Activated CD4-positive, alpha-beta T cell treated with anti-CD3 and anti-CD28 coated beads for 36 hours (primary cell): Measurements from ENCODE around the gene CCSER1. TPM values are rescaled to one million over a fixed set of nuclear protein-coding genes. Genes with fewer than 3 reads are reported as not detected.
"Not testable (repeated sequence)": the region's sequence is repeated elsewhere in the genome, so short reads cannot be mapped to it uniquely, and the experiment has no call there.

ENCODE experiments used
- ATAC-seq: fragments of 200-7000 bp; cut with Tn5 transposase; one replicate; pipeline ENCODE4 v1.10.0; 2021; ENCODE audit warnings: mild to moderate bottlenecking, moderate library complexity
- CTCF ChIA-PET: fragments of 350-600 bp; sonication (Branson Sonifier 250); formaldehyde crosslinking; loops from one replicate; lab custom pipeline; 2021; ENCODE audit warnings: antibody characterized with exemption; lab: Charles Lee
- POLR2A ChIA-PET: fragments of 350-600 bp; sonication (Branson Sonifier 250); formaldehyde crosslinking; loops from one replicate; lab custom pipeline; 2021; ENCODE audit warnings: antibody characterized with exemption, inconsistent platforms; lab: Charles Lee
- DNase-seq: peaks from one replicate; pipeline ENCODE4 v3.0.0-alpha.2; 2020
- H3K27ac Mint-ChIP-seq: one replicate; pipeline ENCODE4 v1.8.0; 2021; ENCODE audit warnings: mixed read lengths
- H3K27me3 Mint-ChIP-seq: one replicate; pipeline ENCODE4 v1.8.0; 2021; ENCODE audit warnings: mixed read lengths
- H3K36me3 Mint-ChIP-seq: one replicate; pipeline ENCODE4 v1.8.0; 2021; ENCODE audit warnings: low read depth, mixed read lengths
- H3K4me1 Mint-ChIP-seq: one replicate; pipeline ENCODE4 v1.8.0; 2021; ENCODE audit warnings: mixed read lengths
- H3K4me3 Mint-ChIP-seq: one replicate; pipeline ENCODE4 v1.8.0; 2021; ENCODE audit warnings: mild to moderate bottlenecking, moderate library complexity, mixed read lengths
- H3K9me3 Mint-ChIP-seq: one replicate; pipeline ENCODE4 v1.8.0; 2021; ENCODE audit warnings: low read depth, mixed read lengths
- intact Hi-C, 2 experiments: fragments of 100-400 bp; cut with DNase I in 1 of 2; cut with micrococcal nuclease in 1 of 2; formaldehyde crosslinking; loops; one replicate each; pipeline versions ENCODE4 v1.14.2 to v1.15.1; 2022 to 2024; cut with DNase I, micrococcal nuclease
- total RNA-seq, 2 experiments: library from RNA; stranded (reverse); gene quantifications; one replicate each; pipeline ENCODE4 v1.2.3, GENCODE V29; 2021

CCSER1 gene
- total RNA-seq, 2 experiments from 2014 or later = 0.14 TPM; not detected in 1

GRCh38 chr4:90845777-90846176 is 718.6 kb downstream of the CCSER1 start:
- Mint-ChIP-seq H3K4me1 (no peaks in the 10 kb centered on the region), H3K9me3 (peaks cover 3% of the 10 kb centered on the region), H3K4me3 (no peak overlapping the region), H3K27me3 (no peaks in the 10 kb centered on the region), H3K27ac (no peak overlapping the region), H3K36me3 (no peaks in the 10 kb centered on the region)
- POLR2A ChIA-PET = no interaction called here
- intact Hi-C loops = no loop called here
- ATAC-seq (no peak), DNase-seq (no peak)
- CTCF ChIA-PET = no interaction called here

- intact Hi-C loops = no loop called here
- Mint-ChIP-seq H3K36me3 (no peaks in the 10 kb centered on the region), H3K9me3 (peaks cover 3% of the 10 kb centered on the region), H3K4me1 (no peaks in the 10 kb centered on the region), H3K4me3 (no peak overlapping the region), H3K27me3 (no peaks in the 10 kb centered on the region), H3K27ac (no peak overlapping the region)
- ChIA-PET POLR2A (no interaction called here), CTCF (no interaction called here)
- ATAC-seq = no peak
- DNase-seq = no peak
Measured at GRCh38 chr4:90852237-90852636, 725.0 kb downstream of the CCSER1 start.

- Mint-ChIP-seq H3K4me1 (no peaks in the 10 kb centered on the region), H3K9me3 (peaks cover 3% of the 10 kb centered on the region), H3K4me3 (no peak overlapping the region), H3K36me3 (no peaks in the 10 kb centered on the region), H3K27me3 (no peaks in the 10 kb centered on the region), H3K27ac (no peak overlapping the region)
- no peak for ATAC-seq
- DNase-seq = no peak
- POLR2A ChIA-PET = no interaction called here
- intact Hi-C loops = no loop called here
- CTCF ChIA-PET = no interaction called here
Measured at GRCh38 chr4:90855111-90855510, 727.9 kb downstream of the CCSER1 start.

- no peak overlapping the region for H3K27ac Mint-ChIP-seq
- ATAC-seq = no peak
- no peaks in the 10 kb centered on the region for H3K36me3 Mint-ChIP-seq
- CTCF ChIA-PET = no interaction called here
- no peak overlapping the region for H3K4me3 Mint-ChIP-seq
- H3K9me3 Mint-ChIP-seq = no peaks in the 10 kb centered on the region
- POLR2A ChIA-PET = no interaction called here
- intact Hi-C loops = no loop called here
- no peaks in the 10 kb centered on the region for H3K27me3 Mint-ChIP-seq
- no peaks in the 10 kb centered on the region for H3K4me1 Mint-ChIP-seq
- no peak for DNase-seq
Measured at GRCh38 chr4:90857081-90857820, 730.1 kb downstream of the CCSER1 start.

GRCh38 chr4:90875791-90876190 is 748.6 kb downstream of the CCSER1 start:
- CTCF ChIA-PET = no interaction called here
- Mint-ChIP-seq H3K36me3 (no peaks in the 10 kb centered on the region), H3K27ac (no peak overlapping the region), H3K9me3 (peaks cover 13% of the 10 kb centered on the region), H3K27me3 (no peaks in the 10 kb centered on the region), H3K4me1 (no peaks in the 10 kb centered on the region), H3K4me3 (no peak overlapping the region)
- intact Hi-C loops = no loop called here
- DNase-seq (no peak), ATAC-seq (no peak)
- POLR2A ChIA-PET = no interaction called here

- ATAC-seq = no peak
- H3K9me3 Mint-ChIP-seq = peaks cover 13% of the 10 kb centered on the region
- ChIA-PET CTCF (no interaction called here), POLR2A (no interaction called here)
- H3K27me3 Mint-ChIP-seq = no peaks in the 10 kb centered on the region
- intact Hi-C loops = no loop called here
- no peaks in the 10 kb centered on the region for H3K36me3 Mint-ChIP-seq
- DNase-seq = no peak
- H3K27ac Mint-ChIP-seq = no peak overlapping the region
- no peaks in the 10 kb centered on the region for H3K4me1 Mint-ChIP-seq
- H3K4me3 Mint-ChIP-seq = no peak overlapping the region
Measured at GRCh38 chr4:90876296-90876695, 749.1 kb downstream of the CCSER1 start.

GRCh38 chr4:90883519-90883918 is 756.3 kb downstream of the CCSER1 start:
- no peak for DNase-seq
- no peak overlapping the region for H3K4me3 Mint-ChIP-seq
- H3K4me1 Mint-ChIP-seq = no peaks in the 10 kb centered on the region
- intact Hi-C loops = no loop called here
- no peak overlapping the region for H3K27ac Mint-ChIP-seq
- ChIA-PET CTCF (no interaction called here), POLR2A (no interaction called here)
- no peaks in the 10 kb centered on the region for H3K36me3 Mint-ChIP-seq
- ATAC-seq = no peak
- H3K27me3 Mint-ChIP-seq = no peaks in the 10 kb centered on the region
- H3K9me3 Mint-ChIP-seq = peaks cover 6% of the 10 kb centered on the region

GRCh38 chr4:90888571-90888970 is 761.4 kb downstream of the CCSER1 start:
- H3K4me3 Mint-ChIP-seq = no peak overlapping the region
- no peaks in the 10 kb centered on the region for H3K27me3 Mint-ChIP-seq
- H3K27ac Mint-ChIP-seq = no peak overlapping the region
- H3K36me3 Mint-ChIP-seq = no peaks in the 10 kb centered on the region
- ATAC-seq = no peak
- H3K4me1 Mint-ChIP-seq = no peaks in the 10 kb centered on the region
- no peak for DNase-seq
- CTCF ChIA-PET = no interaction called here
- intact Hi-C loops = no loop called here
- POLR2A ChIA-PET = no interaction called here
- peaks cover 2% of the 10 kb centered on the region for H3K9me3 Mint-ChIP-seq

- ATAC-seq (no peak), DNase-seq (no peak)
- Mint-ChIP-seq H3K9me3 (peaks cover 2% of the 10 kb centered on the region), H3K36me3 (no peaks in the 10 kb centered on the region), H3K4me3 (no peak overlapping the region), H3K27me3 (no peaks in the 10 kb centered on the region), H3K27ac (no peak overlapping the region), H3K4me1 (no peaks in the 10 kb centered on the region)
- CTCF ChIA-PET = no interaction called here
- intact Hi-C loops = no loop called here
- POLR2A ChIA-PET = no interaction called here
Measured at GRCh38 chr4:90889171-90889570, 762.0 kb downstream of the CCSER1 start.

GRCh38 chr4:90903413-90903812 is 776.2 kb downstream of the CCSER1 start:
- H3K27me3 Mint-ChIP-seq, intact Hi-C loops, H3K36me3 Mint-ChIP-seq, ATAC-seq, POLR2A ChIA-PET, H3K4me3 Mint-ChIP-seq, CTCF ChIA-PET, DNase-seq, H3K27ac Mint-ChIP-seq, H3K4me1 Mint-ChIP-seq: not testable (repeated sequence)
- H3K9me3 Mint-ChIP-seq = peaks cover 31% of the 10 kb centered on the region

- Mint-ChIP-seq H3K4me1 (no peaks in the 10 kb centered on the region), H3K27me3 (no peaks in the 10 kb centered on the region), H3K27ac (no peak overlapping the region), H3K9me3 (peaks cover 28% of the 10 kb centered on the region), H3K36me3 (no peaks in the 10 kb centered on the region), H3K4me3 (no peak overlapping the region)
- DNase-seq = no peak
- CTCF ChIA-PET = no interaction called here
- POLR2A ChIA-PET = no interaction called here
- no peak for ATAC-seq
- intact Hi-C loops = no loop called here
Measured at GRCh38 chr4:90904021-90904420, 776.8 kb downstream of the CCSER1 start.

- no peaks in the 10 kb centered on the region for H3K36me3 Mint-ChIP-seq
- H3K4me1 Mint-ChIP-seq = no peaks in the 10 kb centered on the region
- H3K27ac Mint-ChIP-seq = no peak overlapping the region
- ChIA-PET CTCF (no interaction called here), POLR2A (no interaction called here)
- ATAC-seq (no peak), DNase-seq (no peak)
- no peak overlapping the region for H3K4me3 Mint-ChIP-seq
- intact Hi-C loops = no loop called here
- peaks cover 17% of the 10 kb centered on the region for H3K9me3 Mint-ChIP-seq
- no peaks in the 10 kb centered on the region for H3K27me3 Mint-ChIP-seq
Measured at GRCh38 chr4:90906239-90906638, 779.0 kb downstream of the CCSER1 start.
